ENCODE data around the gene RTN4RL1. TPM values are rescaled to one million over a fixed set of nuclear protein-coding genes. Genes with fewer than 3 reads are reported as not detected.

Gene RTN4RL1
- total and polyA plus RNA-seq, 2 of the 13 experiments (the other 11 are each of a cell fraction or from before 2014, with no cell fraction given): 0.01 TPM; not detected in 1

DNA sequence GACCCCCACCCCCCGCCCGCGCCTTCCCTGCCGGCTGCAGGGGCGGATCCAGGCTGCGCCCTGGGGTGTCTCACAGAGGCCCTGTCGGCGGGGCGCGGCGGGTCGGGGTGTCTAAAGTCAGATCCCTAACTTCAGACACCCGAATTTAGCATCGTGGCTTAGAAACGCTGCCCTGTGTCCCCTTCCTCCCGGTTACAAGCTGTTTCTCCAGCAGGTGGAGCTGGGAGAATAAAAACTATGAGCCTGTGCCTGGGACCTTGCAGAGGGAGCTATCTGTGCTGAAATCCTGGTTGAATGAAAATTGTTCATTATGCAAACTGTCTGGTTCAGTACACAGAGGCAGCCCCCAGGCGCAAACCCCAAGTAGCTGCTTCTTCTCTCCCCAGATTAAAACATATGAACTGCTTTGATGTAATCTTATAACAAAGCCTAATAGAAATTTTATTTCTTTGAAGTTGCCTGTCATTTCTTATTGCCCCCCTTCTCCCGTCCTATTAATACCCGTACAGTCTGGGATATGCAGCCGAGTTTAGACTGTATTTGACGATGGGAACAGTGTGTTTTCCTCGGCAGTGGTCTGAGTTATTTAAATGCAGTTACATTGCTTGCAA, 116.3 kb downstream of the RTN4RL1 start (continued):
- TF ChIP-seq ZGPAT (CRISPR knock-in tag; IDR thresholded peaks at IDR 0.05) (no peak), ETS1 (CRISPR knock-in tag; IDR thresholded peaks at IDR 0.05) (no peak), STAG1 (CRISPR knock-in tag; IDR thresholded peaks at IDR 0.05) (peak; percentile 96), PPARG (CRISPR knock-in tag; conservative IDR thresholded peaks at IDR 0.05) (0 out of 2 replicates have a peak, but pooled peaks have one; percentile 18), CHD4 (IDR thresholded peaks at IDR 0.05; ENCODE audit: borderline replicate concordance, low read length) (no peak), HBP1 (CRISPR knock-in tag; IDR thresholded peaks at IDR 0.05; ENCODE audit: low read depth) (no peak), SMARCC2 (IDR thresholded peaks at IDR 0.05) (no peak), NR2F1 (CRISPR knock-in tag; IDR thresholded peaks at IDR 0.05) (no peak), SMC3 (IDR thresholded peaks at IDR 0.05; ENCODE audit: low read length) (peak; percentile 92), EED (CRISPR knock-in tag; IDR thresholded peaks at IDR 0.05) (0 out of 2 replicates have a peak, but pooled peaks have one; percentile 34), XRCC5 (optimal IDR thresholded peaks at IDR 0.05; ENCODE audit: low read length) (peak; percentile 59), MIER2 (CRISPR knock-in tag; IDR thresholded peaks at IDR 0.05) (0 out of 2 replicates have a peak, but pooled peaks have one; percentile 56), SAP130 (CRISPR knock-in tag; IDR thresholded peaks at IDR 0.05; ENCODE audit: low read depth) (0 out of 2 replicates have a peak, but pooled peaks have one; percentile 30), ZNF597 (CRISPR knock-in tag; IDR thresholded peaks at IDR 0.05) (no peak)
- TF ChIP-seq, protein P1, sequence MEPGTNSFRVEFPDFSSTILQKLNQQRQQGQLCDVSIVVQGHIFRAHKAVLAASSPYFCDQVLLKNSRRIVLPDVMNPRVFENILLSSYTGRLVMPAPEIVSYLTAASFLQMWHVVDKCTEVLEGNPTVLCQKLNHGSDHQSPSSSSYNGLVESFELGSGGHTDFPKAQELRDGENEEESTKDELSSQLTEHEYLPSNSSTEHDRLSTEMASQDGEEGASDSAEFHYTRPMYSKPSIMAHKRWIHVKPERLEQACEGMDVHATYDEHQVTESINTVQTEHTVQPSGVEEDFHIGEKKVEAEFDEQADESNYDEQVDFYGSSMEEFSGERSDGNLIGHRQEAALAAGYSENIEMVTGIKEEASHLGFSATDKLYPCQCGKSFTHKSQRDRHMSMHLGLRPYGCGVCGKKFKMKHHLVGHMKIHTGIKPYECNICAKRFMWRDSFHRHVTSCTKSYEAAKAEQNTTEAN (CRISPR knock-in tag; conservative IDR thresholded peaks at IDR 0.05): no peak
- TF ChIP-seq, protein P2, sequence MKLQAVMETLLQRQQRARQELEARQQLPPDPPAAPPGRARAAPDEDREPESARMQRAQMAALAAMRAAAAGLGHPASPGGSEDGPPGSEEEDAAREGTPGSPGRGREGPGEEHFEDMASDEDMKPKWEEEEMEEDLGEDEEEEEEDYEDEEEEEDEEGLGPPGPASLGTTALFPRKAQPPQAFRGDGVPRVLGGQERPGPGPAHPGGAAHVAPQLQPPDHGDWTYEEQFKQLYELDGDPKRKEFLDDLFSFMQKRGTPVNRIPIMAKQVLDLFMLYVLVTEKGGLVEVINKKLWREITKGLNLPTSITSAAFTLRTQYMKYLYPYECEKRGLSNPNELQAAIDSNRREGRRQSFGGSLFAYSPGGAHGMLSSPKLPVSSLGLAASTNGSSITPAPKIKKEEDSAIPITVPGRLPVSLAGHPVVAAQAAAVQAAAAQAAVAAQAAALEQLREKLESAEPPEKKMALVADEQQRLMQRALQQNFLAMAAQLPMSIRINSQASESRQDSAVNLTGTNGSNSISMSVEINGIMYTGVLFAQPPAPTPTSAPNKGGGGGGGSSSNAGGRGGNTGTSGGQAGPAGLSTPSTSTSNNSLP (IDR thresholded peaks at IDR 0.05; ENCODE audit: low read depth, low read length): no peak
- TF ChIP-seq, protein P3, sequence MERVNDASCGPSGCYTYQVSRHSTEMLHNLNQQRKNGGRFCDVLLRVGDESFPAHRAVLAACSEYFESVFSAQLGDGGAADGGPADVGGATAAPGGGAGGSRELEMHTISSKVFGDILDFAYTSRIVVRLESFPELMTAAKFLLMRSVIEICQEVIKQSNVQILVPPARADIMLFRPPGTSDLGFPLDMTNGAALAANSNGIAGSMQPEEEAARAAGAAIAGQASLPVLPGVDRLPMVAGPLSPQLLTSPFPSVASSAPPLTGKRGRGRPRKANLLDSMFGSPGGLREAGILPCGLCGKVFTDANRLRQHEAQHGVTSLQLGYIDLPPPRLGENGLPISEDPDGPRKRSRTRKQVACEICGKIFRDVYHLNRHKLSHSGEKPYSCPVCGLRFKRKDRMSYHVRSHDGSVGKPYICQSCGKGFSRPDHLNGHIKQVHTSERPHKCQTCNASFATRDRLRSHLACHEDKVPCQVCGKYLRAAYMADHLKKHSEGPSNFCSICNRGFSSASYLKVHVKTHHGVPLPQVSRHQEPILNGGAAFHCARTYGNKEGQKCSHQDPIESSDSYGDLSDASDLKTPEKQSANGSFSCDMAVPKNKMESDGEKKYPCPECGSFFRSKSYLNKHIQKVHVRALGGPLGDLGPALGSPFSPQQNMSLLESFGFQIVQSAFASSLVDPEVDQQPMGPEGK (CRISPR knock-in tag; IDR thresholded peaks at IDR 0.05): peak; percentile 25; the same call in 1 of the 2 replicates

Data from HepG2 (cell line).